Fibroblast of villous mesenchyme (primary cell): ENCODE results near the gene RABGEF1. TPM values are rescaled to one million over a fixed set of nuclear protein-coding genes. Genes with fewer than 3 reads are reported as not detected.
"Not testable (repeated sequence)": the region's sequence is repeated elsewhere in the genome, so short reads cannot be mapped to it uniquely, and the experiment has no call there.

ENCODE experiments used
- DNase-seq: peaks from one replicate; pipeline ENCODE4 v3.0.0-alpha.2; 2010; ENCODE audit warnings: low read depth
- H3K4me3 ChIP-seq: 2 replicates; pipeline ENCODE4 v1.5.1; 2011; ENCODE audit warnings: low read depth, mild to moderate bottlenecking, low read length
- total RNA-seq: library from RNA; depleted of rRNA; stranded (reverse); fragments of >200 nt; gene quantifications from 2 replicates; pipeline ENCODE4 v1.2.3, GENCODE V29; 2012
- TF ChIP-seq, protein P1 (sequence below): IDR thresholded peaks from 2 replicates; pipeline ENCODE4 v1.5.1; 2012; ENCODE audit warnings: low read depth, mild to moderate bottlenecking, low read length; ENCODE audit not compliant: insufficient read depth

Gene RABGEF1
- total RNA-seq, 1 donor = 61.7 TPM

DNA sequence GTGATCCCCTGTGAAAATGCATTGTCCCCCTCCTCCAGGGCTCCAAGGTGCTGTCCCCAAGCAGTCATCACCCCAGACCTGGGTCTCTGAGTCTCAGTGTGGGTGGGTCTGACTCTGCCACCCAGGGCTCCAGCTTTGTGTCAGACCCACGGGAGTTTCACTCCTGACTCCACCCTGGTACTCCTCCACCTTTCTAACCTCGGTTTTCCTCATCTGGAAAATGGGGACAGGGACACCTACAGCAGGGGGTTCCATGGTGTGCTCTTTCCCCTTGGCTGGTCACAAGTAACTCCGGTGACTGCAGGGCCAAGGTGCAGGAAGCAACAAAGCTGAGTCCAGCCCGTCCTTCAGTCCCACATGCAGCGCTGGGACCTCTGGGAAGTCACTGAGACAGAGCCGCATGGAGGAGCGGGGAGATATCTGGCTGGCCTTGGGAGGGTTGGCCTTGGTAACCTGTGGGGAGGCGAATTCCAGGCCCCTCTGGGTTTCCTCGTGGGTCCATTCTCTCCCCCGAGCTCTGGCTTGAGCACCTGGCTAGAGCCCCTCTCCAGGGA lies 41.8 kb upstream of the RABGEF1 start:
- H3K4me3 ChIP-seq = no peak overlapping the region
- TF ChIP-seq, protein P1, sequence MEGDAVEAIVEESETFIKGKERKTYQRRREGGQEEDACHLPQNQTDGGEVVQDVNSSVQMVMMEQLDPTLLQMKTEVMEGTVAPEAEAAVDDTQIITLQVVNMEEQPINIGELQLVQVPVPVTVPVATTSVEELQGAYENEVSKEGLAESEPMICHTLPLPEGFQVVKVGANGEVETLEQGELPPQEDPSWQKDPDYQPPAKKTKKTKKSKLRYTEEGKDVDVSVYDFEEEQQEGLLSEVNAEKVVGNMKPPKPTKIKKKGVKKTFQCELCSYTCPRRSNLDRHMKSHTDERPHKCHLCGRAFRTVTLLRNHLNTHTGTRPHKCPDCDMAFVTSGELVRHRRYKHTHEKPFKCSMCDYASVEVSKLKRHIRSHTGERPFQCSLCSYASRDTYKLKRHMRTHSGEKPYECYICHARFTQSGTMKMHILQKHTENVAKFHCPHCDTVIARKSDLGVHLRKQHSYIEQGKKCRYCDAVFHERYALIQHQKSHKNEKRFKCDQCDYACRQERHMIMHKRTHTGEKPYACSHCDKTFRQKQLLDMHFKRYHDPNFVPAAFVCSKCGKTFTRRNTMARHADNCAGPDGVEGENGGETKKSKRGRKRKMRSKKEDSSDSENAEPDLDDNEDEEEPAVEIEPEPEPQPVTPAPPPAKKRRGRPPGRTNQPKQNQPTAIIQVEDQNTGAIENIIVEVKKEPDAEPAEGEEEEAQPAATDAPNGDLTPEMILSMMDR = no peak
- no peak for DNase-seq

DNA sequence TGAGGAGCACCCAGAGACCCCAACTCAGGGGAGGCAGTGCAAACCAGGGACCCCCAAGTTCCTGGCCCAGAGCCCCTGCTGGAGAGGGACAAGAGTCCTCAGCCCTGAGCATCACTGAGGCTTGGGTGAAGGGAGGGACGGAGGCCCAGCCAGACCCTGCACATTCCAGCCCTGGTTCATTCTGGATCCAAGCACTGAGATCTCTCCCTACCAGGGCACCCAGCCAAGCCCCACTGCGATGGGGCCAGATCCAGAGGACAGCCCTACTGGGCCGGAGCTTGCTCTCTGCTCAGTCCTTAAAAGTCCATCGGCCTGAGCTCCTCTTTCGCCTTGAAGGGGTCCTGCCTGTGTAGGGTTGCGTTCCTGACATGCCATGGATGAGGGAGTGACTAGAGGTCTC lies 40.5 kb upstream of the RABGEF1 start:
- DNase-seq = no peak
- TF ChIP-seq, protein P1 = no peak
- no peak overlapping the region for H3K4me3 ChIP-seq

DNA sequence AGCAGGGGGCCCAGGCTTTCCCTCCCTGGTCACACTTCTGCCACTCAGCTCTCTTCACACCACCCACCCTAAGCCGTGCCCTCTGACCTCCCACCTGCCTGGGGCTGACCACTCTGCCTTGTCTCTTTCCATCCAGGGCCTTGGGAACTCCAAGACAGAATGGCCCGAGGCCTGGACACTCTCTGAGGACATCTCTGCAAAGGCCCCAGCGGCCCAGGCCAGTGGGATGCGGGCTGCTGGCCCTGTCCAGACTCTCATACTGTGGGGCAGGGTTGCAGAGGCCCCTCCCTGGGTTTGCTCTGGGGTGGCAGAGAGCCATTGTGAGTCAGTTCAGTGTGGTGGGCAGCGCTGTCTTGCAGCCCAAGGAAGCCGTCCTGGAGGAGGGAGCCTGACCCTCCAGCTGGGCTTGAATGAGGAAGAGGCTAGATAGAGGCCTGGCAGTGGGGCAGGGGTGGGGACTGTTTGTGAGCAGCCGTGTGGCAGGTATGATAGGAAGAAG lies 39.9 kb upstream of the RABGEF1 start:
- DNase-seq = no peak
- no peak overlapping the region for H3K4me3 ChIP-seq
- TF ChIP-seq, protein P1 = no peak

DNA sequence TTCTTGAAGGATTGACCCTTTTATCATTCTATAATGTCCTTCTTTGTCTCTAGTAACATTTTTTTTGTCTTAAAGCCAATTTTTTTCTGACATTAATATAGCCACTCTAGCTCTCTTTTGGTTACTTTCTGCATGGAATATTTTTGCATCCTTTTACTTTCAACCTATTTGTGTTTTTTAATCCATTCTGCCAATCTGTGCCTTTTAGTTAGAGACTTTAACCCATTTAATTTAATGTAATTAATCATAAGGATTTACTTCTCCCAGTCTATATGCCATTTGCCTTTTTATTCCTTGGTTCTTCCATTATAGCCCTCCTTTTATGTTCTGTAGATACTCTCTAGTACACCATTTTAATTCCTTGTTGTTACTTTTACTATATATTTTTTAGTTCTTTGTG lies 32.7 kb upstream of the RABGEF1 start:
- no peak for DNase-seq
- no peak overlapping the region for H3K4me3 ChIP-seq
- TF ChIP-seq, protein P1 = no peak

DNA sequence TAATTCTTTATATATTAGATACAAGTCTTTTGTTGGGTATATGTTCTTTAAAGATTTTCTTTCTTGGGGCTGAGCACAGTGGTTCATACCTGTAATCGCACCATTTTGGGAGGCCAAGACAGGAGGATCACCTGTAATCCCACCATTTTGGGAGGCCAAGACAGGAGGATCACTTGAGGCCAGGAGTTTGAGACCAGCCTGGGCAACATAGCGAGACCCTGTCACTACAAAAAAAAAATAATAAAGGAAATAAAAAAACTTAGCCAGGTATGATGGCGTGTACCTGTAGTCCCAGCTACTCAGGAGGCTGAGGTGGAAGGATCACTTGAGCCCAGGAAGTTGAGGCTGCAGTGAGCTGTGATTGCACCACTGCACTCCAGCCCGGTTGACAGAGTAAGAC lies 29.8 kb upstream of the RABGEF1 start:
- DNase-seq, H3K4me3 ChIP-seq: not testable (repeated sequence)

DNA sequence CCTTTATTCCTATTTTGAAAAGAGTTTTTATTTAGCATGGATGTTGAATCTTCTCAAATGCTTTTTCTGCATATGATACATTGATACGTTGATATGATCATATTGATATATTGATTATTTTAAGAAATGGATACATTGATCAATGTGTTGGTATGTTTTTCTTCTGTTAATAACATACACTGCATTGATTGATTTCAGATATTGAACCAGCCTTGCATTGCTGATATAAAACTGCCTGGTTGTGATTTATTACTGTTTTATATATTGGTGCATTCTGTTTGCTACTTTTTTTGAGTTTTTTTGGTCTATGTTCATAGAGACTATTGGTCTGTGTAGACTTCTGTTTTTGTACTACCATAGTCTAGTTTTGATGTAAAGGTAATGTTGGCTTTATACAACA lies 26.8 kb upstream of the RABGEF1 start:
- no peak overlapping the region for H3K4me3 ChIP-seq
- TF ChIP-seq, protein P1 = no peak
- no peak for DNase-seq

DNA sequence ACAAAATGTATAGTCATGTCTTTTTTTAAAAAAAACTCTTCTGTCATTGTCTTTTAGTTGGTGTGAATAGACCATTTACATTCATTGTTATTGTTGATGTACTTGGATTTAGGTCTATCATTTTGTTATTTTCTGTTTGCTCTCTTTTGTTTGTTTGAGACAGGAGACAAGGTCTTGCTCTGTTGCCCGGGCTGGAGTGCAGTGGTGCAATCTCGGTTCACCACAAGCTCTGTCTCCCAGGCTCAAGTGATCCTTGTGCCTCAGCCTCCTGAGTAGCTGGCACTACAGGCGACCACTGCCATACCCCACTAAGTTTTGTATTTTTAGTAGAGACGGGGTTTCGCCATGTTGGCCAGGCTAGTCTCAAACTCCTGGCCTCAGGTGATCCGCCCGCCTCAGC lies 23.9 kb upstream of the RABGEF1 start:
- not testable (repeated sequence) for DNase-seq, H3K4me3 ChIP-seq

DNA sequence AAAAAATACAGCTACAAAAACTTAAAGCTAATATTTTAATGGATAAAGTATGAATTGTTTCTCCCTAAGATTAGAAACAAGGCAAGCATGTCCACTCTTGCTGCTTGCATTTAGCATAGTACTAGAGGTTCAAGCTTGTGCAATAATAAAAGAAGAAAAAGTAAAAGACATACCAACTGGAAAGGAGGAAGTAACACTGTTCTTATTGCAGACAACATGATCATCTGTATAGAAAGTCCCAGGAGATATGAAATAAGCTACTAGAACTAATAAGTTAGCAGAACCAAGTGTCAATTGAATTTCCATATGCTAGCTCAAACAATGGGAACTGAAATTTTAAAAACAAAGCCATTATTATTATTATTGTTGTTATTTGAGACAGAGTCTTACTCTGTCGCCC lies 20.0 kb upstream of the RABGEF1 start:
- DNase-seq = no peak
- no peak overlapping the region for H3K4me3 ChIP-seq
- TF ChIP-seq, protein P1 = no peak
